Neural progenitor cell (in vitro differentiated cells): ENCODE results near the gene FOXJ3. TPM values are rescaled to one million over a fixed set of nuclear protein-coding genes. Genes with fewer than 3 reads are reported as not detected.

ENCODE experiments used
- DNase-seq: peaks from one replicate; pipeline ENCODE4 v3.0.0-alpha.2; 2016; ENCODE audit warnings: low spot score
- H2AFZ ChIP-seq: fragments of 200-600 bp; sonication (generic); replicated peaks from 2 replicates; pipeline ENCODE4 v1.6.1; 2016; ENCODE audit warnings: antibody characterized with exemption
- H3F3A ChIP-seq: fragments of 200-600 bp; sonication (generic); 2 replicates; pipeline ENCODE4 v1.6.1; 2016; ENCODE audit warnings: antibody characterized with exemption, low read depth
- H3K27ac ChIP-seq: fragments of 200-600 bp; sonication (generic); 2 replicates; pipeline ENCODE4 v1.5.1; 2016; ENCODE audit warnings: mild to moderate bottlenecking
- H3K27me3 ChIP-seq: fragments of 200-600 bp; sonication (generic); 2 replicates; pipeline ENCODE4 v1.6.1; 2016; ENCODE audit warnings: mild to moderate bottlenecking, moderate library complexity
- H3K36me3 ChIP-seq: fragments of 200-600 bp; sonication (generic); 2 replicates; pipeline ENCODE4 v1.5.1; 2016
- H3K4me1 ChIP-seq: fragments of 200-600 bp; sonication (generic); 2 replicates; pipeline ENCODE4 v1.6.1; 2016; ENCODE audit warnings: mixed run types
- H3K4me2 ChIP-seq: fragments of 200-600 bp; sonication (generic); 2 replicates; pipeline ENCODE4 v1.6.1; 2016
- H3K4me3 ChIP-seq: fragments of 200-600 bp; sonication (generic); 2 replicates; pipeline ENCODE4 v1.5.1; 2016
- H3K79me2 ChIP-seq: fragments of 200-600 bp; sonication (generic); 2 replicates; pipeline ENCODE4 v1.6.1; 2016; ENCODE audit warnings: low read depth
- H3K9ac ChIP-seq: fragments of 200-600 bp; sonication (generic); 2 replicates; pipeline ENCODE4 v1.6.1; 2016
- H3K9me3 ChIP-seq: fragments of 200-600 bp; sonication (generic); 2 replicates; pipeline ENCODE4 v1.5.1; 2016; ENCODE audit warnings: low read depth
- H4K20me1 ChIP-seq: fragments of 200-600 bp; sonication (generic); 2 replicates; pipeline ENCODE4 v1.6.1; 2016; ENCODE audit warnings: low read depth
- H3K27ac Mint-ChIP-seq: 3 replicates; pipeline ENCODE4 v1.8.0; 2021; ENCODE audit warnings: mixed read lengths
- H3K27me3 Mint-ChIP-seq: 2 replicates; pipeline ENCODE4 v1.8.0; 2022; ENCODE audit warnings: low read depth, mild to moderate bottlenecking, inconsistent platforms, moderate library complexity, mixed read lengths; ENCODE audit not compliant: insufficient read depth
- H3K36me3 Mint-ChIP-seq: 3 replicates; pipeline ENCODE4 v1.8.0; 2021; ENCODE audit warnings: mixed read lengths
- H3K4me1 Mint-ChIP-seq: 3 replicates; pipeline ENCODE4 v1.8.0; 2021; ENCODE audit warnings: mixed read lengths
- H3K4me3 Mint-ChIP-seq: 3 replicates; pipeline ENCODE4 v1.8.0; 2021; ENCODE audit warnings: mild to moderate bottlenecking, moderate library complexity, mixed read lengths
- H3K9me3 Mint-ChIP-seq: 3 replicates; pipeline ENCODE4 v1.8.0; 2020; ENCODE audit warnings: mixed read lengths
- CTCF ChIP-seq: fragments of 200-600 bp; sonication (generic); IDR thresholded peaks from 2 replicates; pipeline ENCODE4 v1.5.1; 2017; ENCODE audit warnings: antibody characterized with exemption, mild to moderate bottlenecking
- EZH2 ChIP-seq: fragments of 200-600 bp; sonication (generic); IDR thresholded peaks from 2 replicates; pipeline ENCODE4 v1.6.1; 2017; ENCODE audit warnings: antibody characterized with exemption, mild to moderate bottlenecking, moderate library complexity
- EZH2phosphoT487 ChIP-seq: fragments of 200-600 bp; sonication (generic); IDR thresholded peaks from 2 replicates; pipeline ENCODE4 v1.6.1; 2017; ENCODE audit warnings: antibody characterized with exemption
- total RNA-seq: library from RNA; depleted of rRNA; stranded (reverse); fragments of >200 nt; gene quantifications from 2 replicates; pipeline ENCODE4 v1.2.3, GENCODE V29; 2015; ENCODE audit warnings: low replicate concordance

Gene FOXJ3
- total RNA-seq, 1 donor from 2014 or later: 58.5 TPM

DNA sequence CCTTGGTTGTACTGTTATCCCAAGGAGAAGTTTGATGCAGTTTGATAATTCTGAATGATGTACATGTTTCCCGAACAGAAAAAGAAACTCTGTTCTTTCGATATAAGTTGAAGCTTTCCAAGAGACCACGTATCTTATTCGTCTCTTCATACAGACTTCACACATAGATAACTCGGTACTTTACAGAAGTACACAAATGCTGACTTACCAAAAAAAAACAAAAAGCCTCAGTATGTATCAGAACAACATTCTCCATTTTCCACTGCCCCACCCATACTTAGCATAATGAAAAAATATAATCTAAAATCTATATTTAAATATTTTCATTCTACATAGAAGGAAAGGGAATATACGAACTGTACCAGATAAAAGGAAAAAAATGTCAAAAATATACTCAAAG lies 2.2 kb downstream of the FOXJ3 start:
- no peaks in the 10 kb centered on the region for H3K9me3 Mint-ChIP-seq
- no peaks in the 10 kb centered on the region for H3K36me3 ChIP-seq
- peak overlapping the region; percentile 84 for H3K4me3 ChIP-seq
- H3K27ac Mint-ChIP-seq: no peak overlapping the region
- H3K27ac ChIP-seq: no peak overlapping the region
- H3K9ac ChIP-seq: peak overlapping the region; percentile 78
- no peak for TF ChIP-seq EZH2
- TF ChIP-seq CTCF: no peak
- no peak for TF ChIP-seq EZH2phosphoT487
- peaks cover 23% of the 10 kb centered on the region for H3K4me1 Mint-ChIP-seq
- peaks cover 3% of the 10 kb centered on the region for H3K36me3 Mint-ChIP-seq
- peaks cover 66% of the 10 kb centered on the region for H4K20me1 ChIP-seq
- H3K27me3 ChIP-seq: no peaks in the 10 kb centered on the region
- peak overlapping the region; percentile 92 for H3K4me3 Mint-ChIP-seq
- H3K4me2 ChIP-seq: peak overlapping the region; percentile 83
- peaks cover 39% of the 10 kb centered on the region for H3F3A ChIP-seq
- no peak for DNase-seq
- no peaks in the 10 kb centered on the region for H3K9me3 ChIP-seq
- H2AFZ ChIP-seq: no peak overlapping the region
- H3K79me2 ChIP-seq: peaks cover 71% of the 10 kb centered on the region
- peaks cover 2% of the 10 kb centered on the region for H3K27me3 Mint-ChIP-seq
- H3K4me1 ChIP-seq: peaks cover 29% of the 10 kb centered on the region

DNA sequence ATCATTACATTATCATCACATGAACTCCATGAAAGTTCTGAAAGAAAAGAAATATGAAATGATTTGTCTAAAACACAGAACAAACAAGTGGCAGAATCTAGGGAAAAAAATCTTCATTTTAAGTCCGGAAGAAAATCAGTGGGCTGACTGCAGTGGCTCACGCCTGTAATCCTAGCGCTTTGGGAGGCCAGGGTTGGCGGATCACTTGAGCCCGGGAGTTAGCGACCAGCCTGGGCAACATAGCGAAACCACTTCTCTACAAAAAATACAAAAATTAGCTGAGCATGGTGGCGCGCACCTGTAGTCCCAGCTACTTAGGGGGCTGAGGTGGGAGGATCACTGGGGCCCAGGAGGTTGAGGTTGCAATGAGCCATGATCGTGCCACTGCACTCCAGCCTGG lies 4.8 kb downstream of the FOXJ3 start:
- Histone ChIP-seq H3K4me2 (no peak overlapping the region), H3K9me3 (no peaks in the 10 kb centered on the region), H3K9ac (no peak overlapping the region), H3K27me3 (no peaks in the 10 kb centered on the region), H3K79me2 (peaks cover 97% of the 10 kb centered on the region), H2AFZ (no peak overlapping the region), H3K36me3 (no peaks in the 10 kb centered on the region), H3K4me3 (no peak overlapping the region), H3K27ac (no peak overlapping the region), H3F3A (peaks cover 18% of the 10 kb centered on the region), H4K20me1 (peaks cover 93% of the 10 kb centered on the region), H3K4me1 (peaks cover 19% of the 10 kb centered on the region)
- Mint-ChIP-seq H3K36me3 (peaks cover 3% of the 10 kb centered on the region), H3K27me3 (peaks cover 2% of the 10 kb centered on the region), H3K4me1 (peaks cover 15% of the 10 kb centered on the region), H3K9me3 (no peaks in the 10 kb centered on the region), H3K27ac (no peak overlapping the region), H3K4me3 (no peak overlapping the region)
- no peak for DNase-seq
- TF ChIP-seq EZH2 (no peak), EZH2phosphoT487 (no peak), CTCF (no peak)

- DNase-seq: no peak
- Mint-ChIP-seq H3K27ac (no peak overlapping the region), H3K27me3 (peaks cover 2% of the 10 kb centered on the region), H3K4me1 (peaks cover 15% of the 10 kb centered on the region), H3K36me3 (peaks cover 3% of the 10 kb centered on the region), H3K9me3 (no peaks in the 10 kb centered on the region), H3K4me3 (no peak overlapping the region)
- Histone ChIP-seq H2AFZ (no peak overlapping the region), H3K27ac (no peak overlapping the region), H3K27me3 (no peaks in the 10 kb centered on the region), H4K20me1 (peaks cover 100% of the 10 kb centered on the region), H3K36me3 (no peaks in the 10 kb centered on the region), H3K9me3 (no peaks in the 10 kb centered on the region), H3K4me3 (no peak overlapping the region), H3K4me2 (no peak overlapping the region), H3K79me2 (peaks cover 100% of the 10 kb centered on the region), H3K9ac (no peak overlapping the region), H3F3A (peaks cover 7% of the 10 kb centered on the region), H3K4me1 (peaks cover 19% of the 10 kb centered on the region)
- TF ChIP-seq EZH2: no peak
- TF ChIP-seq EZH2phosphoT487: no peak
- TF ChIP-seq CTCF: no peak
These were observed 6.0 kb downstream of the FOXJ3 start for GRCh38 chr1:42328916-42329496.
